CD14-positive monocyte (primary cell): ENCODE results near the gene IFNGR2. TPM values are rescaled to one million over a fixed set of nuclear protein-coding genes. Genes with fewer than 3 reads are reported as not detected.

Experiments used
- DNase-seq, 3 donors: peaks; one replicate each; pipeline ENCODE4 v3.0.0-alpha.2; 2011 to 2022
- H2AFZ ChIP-seq: 2 replicates; pipeline ENCODE4 v1.6.0; 2012; ENCODE audit warnings: mild to moderate bottlenecking, low read depth, low read length, inconsistent platforms; ENCODE audit not compliant: insufficient read depth, poor library complexity, severe bottlenecking
- H3K27ac ChIP-seq, 2 donors: 1 replicate in 1 of 2; 2 replicates in 1 of 2; pipeline ENCODE4 v1.5.1; 2012 to 2013; ENCODE audit warnings: low read length in 2 of 2, control low read depth in 1 of 2, inconsistent platforms in 1 of 2, low read depth in 1 of 2, mild to moderate bottlenecking in 1 of 2
- H3K27me3 ChIP-seq, 2 donors: one replicate each; pipeline versions ENCODE4 v1.6.0 to v1.6.1; 2011 to 2013; ENCODE audit warnings: low read length in 2 of 2; ENCODE audit not compliant: control insufficient read depth in 2 of 2, insufficient read depth in 2 of 2
- H3K36me3 ChIP-seq, 2 donors: replicated peaks in 1 of 2; 1 replicate in 1 of 2; 2 replicates in 1 of 2; pipeline versions ENCODE4 v1.5.1 to v1.6.1; 2012 to 2013; ENCODE audit warnings: low read length in 2 of 2, control low read depth in 1 of 2, inconsistent platforms in 1 of 2, mild to moderate bottlenecking in 1 of 2; ENCODE audit not compliant: insufficient read depth in 2 of 2, control insufficient read depth in 1 of 2
- H3K4me1 ChIP-seq, 2 donors: 1 replicate in 1 of 2; 2 replicates in 1 of 2; pipeline versions ENCODE4 v1.5.1 to v1.6.1; 2012 to 2013; ENCODE audit warnings: low read length in 2 of 2, control low read depth in 1 of 2, inconsistent platforms in 1 of 2, mild to moderate bottlenecking in 1 of 2, moderate library complexity in 1 of 2; ENCODE audit not compliant: insufficient read depth in 2 of 2, control insufficient read depth in 1 of 2
- H3K4me2 ChIP-seq: replicated peaks from 2 replicates; pipeline ENCODE3; 2012; ENCODE audit warnings: low read length, moderate library complexity, mild to moderate bottlenecking; ENCODE audit not compliant: poor library complexity, severe bottlenecking; ENCODE audit errors: extremely low read depth
- H3K4me3 ChIP-seq, 3 experiments: fragments of 200-600 bp in 1 of 3; sonication (generic) in 1 of 3; replicated peaks in 1 of 3; 1 replicate in 2 of 3; 2 replicates in 1 of 3; pipeline ENCODE4 v1.5.1; 2011 to 2013; ENCODE audit warnings: low read length in 3 of 3, mild to moderate bottlenecking in 3 of 3, control low read depth in 2 of 3, low read depth in 2 of 3, inconsistent platforms in 1 of 3, moderate library complexity in 1 of 3
- H3K79me2 ChIP-seq: 2 replicates; pipeline ENCODE4 v1.6.0; 2012; ENCODE audit warnings: mild to moderate bottlenecking, control low read depth, inconsistent platforms, low read length, moderate library complexity; ENCODE audit not compliant: insufficient read depth
- H3K9ac ChIP-seq: 2 replicates; pipeline ENCODE4 v1.6.0; 2017; ENCODE audit warnings: low read length, mild to moderate bottlenecking; ENCODE audit not compliant: insufficient read depth, poor library complexity, severe bottlenecking
- H3K9me3 ChIP-seq, 2 donors: replicated peaks in 1 of 2; 1 replicate in 1 of 2; 2 replicates in 1 of 2; pipeline versions ENCODE4 v1.5.1 to v1.6.1; 2012 to 2013; ENCODE audit warnings: low read length in 2 of 2, control low read depth in 1 of 2; ENCODE audit not compliant: control insufficient read depth in 1 of 2, insufficient read depth in 1 of 2
- H4K20me1 ChIP-seq: 2 replicates; pipeline ENCODE4 v1.6.0; 2012; ENCODE audit warnings: mild to moderate bottlenecking, low read length, control low read depth, moderate library complexity; ENCODE audit not compliant: insufficient read depth
- H3K27ac Mint-ChIP-seq, 7 donors: one replicate each; pipeline ENCODE4 v1.8.0; 2020; ENCODE audit warnings: mild to moderate bottlenecking in 7 of 7, mixed read lengths in 7 of 7, moderate library complexity in 6 of 7, inconsistent platforms in 2 of 7
- H3K27me3 Mint-ChIP-seq, 3 donors: one replicate each; pipeline ENCODE4 v1.8.0; 2021 to 2022; ENCODE audit warnings: low read depth in 3 of 3, mild to moderate bottlenecking in 3 of 3, mixed read lengths in 3 of 3, moderate library complexity in 3 of 3, inconsistent platforms in 1 of 3
- H3K36me3 Mint-ChIP-seq, 2 donors: one replicate each; pipeline ENCODE4 v1.8.0; 2020; ENCODE audit warnings: mixed read lengths in 2 of 2, inconsistent platforms in 1 of 2, mild to moderate bottlenecking in 1 of 2
- H3K4me1 Mint-ChIP-seq: one replicate; pipeline ENCODE4 v1.8.0; 2020; ENCODE audit warnings: mild to moderate bottlenecking, mixed read lengths
- H3K4me3 Mint-ChIP-seq, 2 donors: one replicate each; pipeline ENCODE4 v1.8.0; 2020; ENCODE audit warnings: mild to moderate bottlenecking in 2 of 2, mixed read lengths in 2 of 2, moderate library complexity in 1 of 2
- H3K9me3 Mint-ChIP-seq, 7 donors: one replicate each; pipeline ENCODE4 v1.8.0; 2020 to 2022; ENCODE audit warnings: mixed read lengths in 7 of 7, mild to moderate bottlenecking in 6 of 7, moderate library complexity in 6 of 7, inconsistent platforms in 2 of 7
- WGBS: methylation state at CpG from one replicate; pipeline ENCODE4 v1.1.5; 2013; ENCODE audit warnings: missing lambda C conversion rate; ENCODE audit not compliant: insufficient coverage; 5-methylcytosine and 5-hydroxymethylcytosine counted together
- intact Hi-C, 2 donors: fragments of 100-400 bp; cut with micrococcal nuclease; formaldehyde crosslinking; loops; one replicate each; pipeline versions ENCODE4 v1.15.0 to v1.15.1; 2023
- polyA plus RNA-seq, 3 donors: library from polyadenylated mRNA; depleted of rRNA in 1 of 3; unstranded in 2 of 3; stranded (reverse) in 1 of 3; fragments of 300-500 nt in 2 of 3; fragments of >200 nt in 1 of 3; fragmentation: Illumina TruSeq in 2 of 3; gene quantifications; 1 replicate in 2 of 3; 2 replicates in 1 of 3; pipeline ENCODE4 v1.2.3, GENCODE V29; 2012 to 2021
- TF ChIP-seq, protein P1 (sequence below): fragments of 200-600 bp; IDR thresholded peaks from one replicate; pipeline ENCODE4 v1.8.0; 2022; ENCODE audit warnings: antibody characterized with exemption, mild to moderate bottlenecking

IFNGR2 gene
- polyA plus RNA-seq, 3 donors: 204 to 324 (median 260) TPM

DNA sequence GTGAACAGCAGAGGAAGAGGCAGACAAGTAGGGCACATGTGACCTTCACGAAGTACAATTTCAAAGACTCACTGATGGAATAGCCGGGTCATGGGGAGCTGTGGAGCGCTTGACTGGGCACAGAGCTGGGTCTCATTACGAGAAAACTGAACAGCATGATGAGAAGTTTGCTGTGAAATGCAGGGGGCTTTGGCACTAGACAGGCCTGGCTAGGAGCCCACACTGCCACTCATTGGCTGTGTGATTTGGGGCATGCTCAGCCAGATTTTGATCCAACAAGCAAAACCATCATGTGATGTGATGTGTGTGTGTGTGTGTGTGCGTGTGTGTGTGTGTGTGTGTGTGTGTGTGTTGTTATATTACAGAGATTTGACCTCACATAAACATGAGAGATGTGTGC, 4.9 kb upstream of the IFNGR2 start:
- Histone ChIP-seq H4K20me1 (no peaks in the 10 kb centered on the region), H3K79me2 (peaks cover 22% of the 10 kb centered on the region), H3K27me3 (no peaks in the 10 kb centered on the region), H3K4me2 (no peak overlapping the region), H2AFZ (no peak overlapping the region), H3K9me3 (no peaks in the 10 kb centered on the region), H3K9ac (no peak overlapping the region), H3K4me1 (peaks cover 91% of the 10 kb centered on the region in 2 donors), H3K36me3 (no peaks in the 10 kb centered on the region), H3K27ac (peak overlapping the region in 1 of 2 donors; percentile 51), H3K4me3 (no peak overlapping the region)
- H3K4me3 Mint-ChIP-seq: no peak overlapping the region
- intact Hi-C loops: no loop called here
- TF ChIP-seq, protein P1, sequence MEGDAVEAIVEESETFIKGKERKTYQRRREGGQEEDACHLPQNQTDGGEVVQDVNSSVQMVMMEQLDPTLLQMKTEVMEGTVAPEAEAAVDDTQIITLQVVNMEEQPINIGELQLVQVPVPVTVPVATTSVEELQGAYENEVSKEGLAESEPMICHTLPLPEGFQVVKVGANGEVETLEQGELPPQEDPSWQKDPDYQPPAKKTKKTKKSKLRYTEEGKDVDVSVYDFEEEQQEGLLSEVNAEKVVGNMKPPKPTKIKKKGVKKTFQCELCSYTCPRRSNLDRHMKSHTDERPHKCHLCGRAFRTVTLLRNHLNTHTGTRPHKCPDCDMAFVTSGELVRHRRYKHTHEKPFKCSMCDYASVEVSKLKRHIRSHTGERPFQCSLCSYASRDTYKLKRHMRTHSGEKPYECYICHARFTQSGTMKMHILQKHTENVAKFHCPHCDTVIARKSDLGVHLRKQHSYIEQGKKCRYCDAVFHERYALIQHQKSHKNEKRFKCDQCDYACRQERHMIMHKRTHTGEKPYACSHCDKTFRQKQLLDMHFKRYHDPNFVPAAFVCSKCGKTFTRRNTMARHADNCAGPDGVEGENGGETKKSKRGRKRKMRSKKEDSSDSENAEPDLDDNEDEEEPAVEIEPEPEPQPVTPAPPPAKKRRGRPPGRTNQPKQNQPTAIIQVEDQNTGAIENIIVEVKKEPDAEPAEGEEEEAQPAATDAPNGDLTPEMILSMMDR: no peak
- peaks cover 0 to 1% (median 0%) of the 10 kb centered on the region in 7 donors for H3K9me3 Mint-ChIP-seq
- H3K27ac Mint-ChIP-seq: peak overlapping the region in 5 of 7 donors; percentile 27 to 99 (median 92)
- DNase-seq: no peak
- H3K27me3 Mint-ChIP-seq: peaks cover 0 to 4% (median 0%) of the 10 kb centered on the region in 3 donors
- H3K36me3 Mint-ChIP-seq: peaks cover 0 to 13% of the 10 kb centered on the region in 2 donors
- WGBS: 97% methylated on average over 4 of the region's 5 CpGs
- peaks cover 79% of the 10 kb centered on the region for H3K4me1 Mint-ChIP-seq

DNA sequence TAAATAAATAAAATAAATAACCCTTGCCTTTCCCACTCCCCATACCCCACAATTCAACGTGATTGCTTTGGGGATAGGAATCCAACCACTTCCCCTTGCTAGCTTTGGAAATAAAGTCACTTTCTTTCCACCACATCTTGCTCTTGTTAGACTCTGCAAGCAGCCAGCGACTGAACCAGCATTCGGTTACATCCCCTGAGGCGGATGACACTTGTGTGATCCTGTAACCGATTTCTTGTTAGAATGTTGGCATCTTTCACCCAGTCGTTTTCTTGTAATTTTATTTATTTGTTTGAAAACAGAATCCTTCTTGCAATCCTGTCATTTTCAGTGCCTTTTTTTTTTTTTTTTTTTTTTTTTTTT, 1.6 kb upstream of the IFNGR2 start:
- H3K4me1 Mint-ChIP-seq: peaks cover 68% of the 10 kb centered on the region
- peaks cover 82 to 83% of the 10 kb centered on the region in 2 donors for H3K4me1 ChIP-seq
- H3K36me3 ChIP-seq: peaks cover 11 to 15% of the 10 kb centered on the region in 2 donors
- no CpG with 5 or more reads among the region's 6 CpGs for WGBS
- TF ChIP-seq, protein P1: no peak
- no peak overlapping the region for H2AFZ ChIP-seq
- H3K4me3 Mint-ChIP-seq: peak overlapping the region; percentile 76 to 86
- peak overlapping the region; percentile 100 for H3K9ac ChIP-seq
- H3K27ac ChIP-seq: peak overlapping the region; percentile 98 to 100
- H3K27me3 ChIP-seq: no peaks in the 10 kb centered on the region
- H3K4me2 ChIP-seq: peak overlapping the region; percentile 64
- H3K9me3 ChIP-seq: no peaks in the 10 kb centered on the region
- H3K27ac Mint-ChIP-seq: peak overlapping the region; percentile 99 to 100 (median 99)
- H3K36me3 Mint-ChIP-seq: peaks cover 26 to 36% of the 10 kb centered on the region in 2 donors
- peaks cover 0 to 2% (median 0%) of the 10 kb centered on the region in 7 donors for H3K9me3 Mint-ChIP-seq
- peaks cover 0 to 4% (median 0%) of the 10 kb centered on the region in 3 donors for H3K27me3 Mint-ChIP-seq
- DNase-seq: peak; percentile 67 to 69 (median 68)
- peak overlapping the region in 2 of 3 experiments; percentile 56 to 99 for H3K4me3 ChIP-seq
- intact Hi-C loops: loop anchor here (5.0 kb wide), 2 partner anchors 39 to 204 kb away; no protein-coding TSS in a partner anchor
- peaks cover 29% of the 10 kb centered on the region for H4K20me1 ChIP-seq
- peaks cover 40% of the 10 kb centered on the region for H3K79me2 ChIP-seq
